A549 treated with CpdA at 1 μM for 4 hours (cell line): ENCODE data around the gene DHX15. TPM values are rescaled to one million over a fixed set of nuclear protein-coding genes. Genes with fewer than 3 reads are reported as not detected.

Source experiments
- total RNA-seq: library from RNA; stranded (reverse); fragments of 200-300 nt; extraction: Qiagen RNA extraction; gene quantifications from 5 replicates; pipeline ENCODE4 v1.2.3, GENCODE V29; 2022; ENCODE audit warnings: low read depth

Gene DHX15
- total RNA-seq, result 104 to 122 TPM (median 109 TPM) in 5 replicates

GRCh38 chr4:24584211-24584850 lies at the start of gene DHX15:
Gene DHX15, minus strand, starts transcription at chr4:24584554. Its CDS starts 161 bp downstream, at chr4:24584393.

Other genes with a start within 250 kb of the DHX15 start
- not detected in 5 replicates for gene SOD3, start 211.0 kb upstream of the DHX15 start, total RNA-seq